Measurements from ENCODE around the gene SORCS1.

The SORCS1 gene

GRCh38 chr10:106991091-106991490, 173.4 kb downstream of the SORCS1 start:
- TF ChIP-seq ZBTB7A (IDR thresholded peaks at IDR 0.05; ENCODE audit: low read depth) (no peak), FOXM1 (IDR thresholded peaks at IDR 0.05; ENCODE audit: borderline replicate concordance, low read depth) (no peak), EP300 (IDR thresholded peaks at IDR 0.05; ENCODE audit: borderline replicate concordance) (no peak), EGR1 (IDR thresholded peaks at IDR 0.05) (no peak), NFIC (IDR thresholded peaks at IDR 0.05) (no peak), RAD21 (IDR thresholded peaks at IDR 0.05; ENCODE audit: low read depth) (no peak), CEBPB (IDR thresholded peaks at IDR 0.05) (no peak), TEAD4 (IDR thresholded peaks at IDR 0.05) (no peak), CREB1 (IDR thresholded peaks at IDR 0.05; ENCODE audit: low read depth) (no peak), TAF1 (IDR thresholded peaks at IDR 0.05; ENCODE audit: low read depth) (no peak), MAX (IDR thresholded peaks at IDR 0.05) (no peak), TCF12 (IDR thresholded peaks at IDR 0.05; ENCODE audit: low read depth) (no peak), YY1 (IDR thresholded peaks at IDR 0.05; ENCODE audit: low read depth) (no peak), USF1 (IDR thresholded peaks at IDR 0.05) (no peak)
- TF ChIP-seq, protein P1, sequence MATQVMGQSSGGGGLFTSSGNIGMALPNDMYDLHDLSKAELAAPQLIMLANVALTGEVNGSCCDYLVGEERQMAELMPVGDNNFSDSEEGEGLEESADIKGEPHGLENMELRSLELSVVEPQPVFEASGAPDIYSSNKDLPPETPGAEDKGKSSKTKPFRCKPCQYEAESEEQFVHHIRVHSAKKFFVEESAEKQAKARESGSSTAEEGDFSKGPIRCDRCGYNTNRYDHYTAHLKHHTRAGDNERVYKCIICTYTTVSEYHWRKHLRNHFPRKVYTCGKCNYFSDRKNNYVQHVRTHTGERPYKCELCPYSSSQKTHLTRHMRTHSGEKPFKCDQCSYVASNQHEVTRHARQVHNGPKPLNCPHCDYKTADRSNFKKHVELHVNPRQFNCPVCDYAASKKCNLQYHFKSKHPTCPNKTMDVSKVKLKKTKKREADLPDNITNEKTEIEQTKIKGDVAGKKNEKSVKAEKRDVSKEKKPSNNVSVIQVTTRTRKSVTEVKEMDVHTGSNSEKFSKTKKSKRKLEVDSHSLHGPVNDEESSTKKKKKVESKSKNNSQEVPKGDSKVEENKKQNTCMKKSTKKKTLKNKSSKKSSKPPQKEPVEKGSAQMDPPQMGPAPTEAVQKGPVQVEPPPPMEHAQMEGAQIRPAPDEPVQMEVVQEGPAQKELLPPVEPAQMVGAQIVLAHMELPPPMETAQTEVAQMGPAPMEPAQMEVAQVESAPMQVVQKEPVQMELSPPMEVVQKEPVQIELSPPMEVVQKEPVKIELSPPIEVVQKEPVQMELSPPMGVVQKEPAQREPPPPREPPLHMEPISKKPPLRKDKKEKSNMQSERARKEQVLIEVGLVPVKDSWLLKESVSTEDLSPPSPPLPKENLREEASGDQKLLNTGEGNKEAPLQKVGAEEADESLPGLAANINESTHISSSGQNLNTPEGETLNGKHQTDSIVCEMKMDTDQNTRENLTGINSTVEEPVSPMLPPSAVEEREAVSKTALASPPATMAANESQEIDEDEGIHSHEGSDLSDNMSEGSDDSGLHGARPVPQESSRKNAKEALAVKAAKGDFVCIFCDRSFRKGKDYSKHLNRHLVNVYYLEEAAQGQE (IDR thresholded peaks at IDR 0.05; ENCODE audit: low read depth), result no peak

- TF ChIP-seq NFIC (IDR thresholded peaks at IDR 0.05) (no peak), CEBPB (IDR thresholded peaks at IDR 0.05) (no peak), YY1 (IDR thresholded peaks at IDR 0.05; ENCODE audit: low read depth) (no peak), TCF12 (IDR thresholded peaks at IDR 0.05; ENCODE audit: low read depth) (no peak), CREB1 (IDR thresholded peaks at IDR 0.05; ENCODE audit: low read depth) (no peak), FOXM1 (IDR thresholded peaks at IDR 0.05; ENCODE audit: borderline replicate concordance, low read depth) (no peak), RAD21 (IDR thresholded peaks at IDR 0.05; ENCODE audit: low read depth) (no peak), TAF1 (IDR thresholded peaks at IDR 0.05; ENCODE audit: low read depth) (no peak)
- TF ChIP-seq, protein P1 (IDR thresholded peaks at IDR 0.05; ENCODE audit: low read depth), result no peak
Measured at GRCh38 chr10:106987362-106987761, 177.1 kb downstream of the SORCS1 start.

DNA sequence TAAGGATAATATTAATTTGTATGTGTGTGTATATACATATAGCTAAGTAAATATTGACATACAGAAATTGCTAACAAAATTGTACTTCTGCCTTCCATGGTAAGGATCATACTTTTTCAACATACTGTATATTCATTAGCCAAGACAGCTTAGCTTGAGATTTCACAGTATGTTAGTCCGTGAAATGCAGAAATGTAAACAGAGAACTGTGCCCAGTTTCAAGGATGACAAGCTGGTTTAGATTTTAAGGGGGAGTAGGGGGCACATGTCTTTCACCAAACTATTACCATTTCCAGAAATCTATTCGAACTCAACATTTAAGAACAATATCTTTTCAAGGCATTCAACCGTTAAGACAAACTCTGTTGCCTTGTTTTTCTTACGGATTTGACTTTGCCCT, 182.2 kb downstream of the SORCS1 start:
- TF ChIP-seq EP300 (IDR thresholded peaks at IDR 0.05; ENCODE audit: borderline replicate concordance), result no peak
- no peak for TF ChIP-seq CREB1 (IDR thresholded peaks at IDR 0.05; ENCODE audit: low read depth)
- TF ChIP-seq ZBTB7A (IDR thresholded peaks at IDR 0.05; ENCODE audit: low read depth), result no peak
- no peak for TF ChIP-seq USF1 (IDR thresholded peaks at IDR 0.05)
- TF ChIP-seq NFIC (IDR thresholded peaks at IDR 0.05), result no peak
- TF ChIP-seq MAX (IDR thresholded peaks at IDR 0.05), result no peak
- no peak for TF ChIP-seq TEAD4 (IDR thresholded peaks at IDR 0.05)
- TF ChIP-seq TAF1 (IDR thresholded peaks at IDR 0.05; ENCODE audit: low read depth), result no peak
- no peak for TF ChIP-seq EGR1 (IDR thresholded peaks at IDR 0.05)
- no peak for TF ChIP-seq YY1 (IDR thresholded peaks at IDR 0.05; ENCODE audit: low read depth)
- TF ChIP-seq, protein P1 (IDR thresholded peaks at IDR 0.05; ENCODE audit: low read depth), result no peak
- TF ChIP-seq CEBPB (IDR thresholded peaks at IDR 0.05), result no peak
- TF ChIP-seq TCF12 (IDR thresholded peaks at IDR 0.05; ENCODE audit: low read depth), result no peak
- no peak for TF ChIP-seq RAD21 (IDR thresholded peaks at IDR 0.05; ENCODE audit: low read depth)
- no peak for TF ChIP-seq FOXM1 (IDR thresholded peaks at IDR 0.05; ENCODE audit: borderline replicate concordance, low read depth)

GRCh38 chr10:106981452-106982075, 182.9 kb downstream of the SORCS1 start:
- TF ChIP-seq EP300 (IDR thresholded peaks at IDR 0.05; ENCODE audit: borderline replicate concordance) (no peak), CEBPB (IDR thresholded peaks at IDR 0.05) (no peak), TEAD4 (IDR thresholded peaks at IDR 0.05) (no peak), FOXM1 (IDR thresholded peaks at IDR 0.05; ENCODE audit: borderline replicate concordance, low read depth) (no peak), NFIC (IDR thresholded peaks at IDR 0.05) (no peak), YY1 (IDR thresholded peaks at IDR 0.05; ENCODE audit: low read depth) (no peak), USF1 (IDR thresholded peaks at IDR 0.05) (no peak), CREB1 (IDR thresholded peaks at IDR 0.05; ENCODE audit: low read depth) (no peak), TAF1 (IDR thresholded peaks at IDR 0.05; ENCODE audit: low read depth) (no peak), RAD21 (IDR thresholded peaks at IDR 0.05; ENCODE audit: low read depth) (no peak), ZBTB7A (IDR thresholded peaks at IDR 0.05; ENCODE audit: low read depth) (no peak), MAX (IDR thresholded peaks at IDR 0.05) (no peak), EGR1 (IDR thresholded peaks at IDR 0.05) (no peak), TCF12 (IDR thresholded peaks at IDR 0.05; ENCODE audit: low read depth) (no peak)
- TF ChIP-seq, protein P1 (IDR thresholded peaks at IDR 0.05; ENCODE audit: low read depth), result no peak

Measured in Ishikawa (cell line).